ENCODE results near the gene REPS2. TPM values are rescaled to one million over a fixed set of nuclear protein-coding genes. Genes with fewer than 3 reads are reported as not detected.

Gene REPS2
- total RNA-seq, 2 donors from 2014 or later: 17.6 to 22.7 TPM

GRCh38 chrX:16992445-16992844, 46.0 kb downstream of the REPS2 start:
- no peak overlapping the region for H3K9ac ChIP-seq (ENCODE audit: low read depth in 2 of 2, low read length in 2 of 2)
- no peak overlapping the region for H3K27ac ChIP-seq
- no peak overlapping the region for H3K4me3 ChIP-seq

GRCh38 chrX:16992951-16993350, 46.5 kb downstream of the REPS2 start:
- no peak overlapping the region for H3K9ac ChIP-seq (ENCODE audit: low read depth in 2 of 2, low read length in 2 of 2)
- peak; percentile 41 for DNase-seq
- H3K9me3 ChIP-seq: no peaks in the 10 kb centered on the region
- H3K27ac ChIP-seq: peak overlapping the region; percentile 11
- TF ChIP-seq CTCF (IDR thresholded peaks at IDR 0.05): no peak
- no peak overlapping the region for H3K4me3 ChIP-seq
- no peaks in the 10 kb centered on the region for H3K27me3 ChIP-seq
- H3K4me1 ChIP-seq: no peaks in the 10 kb centered on the region
- no peaks in the 10 kb centered on the region for H3K36me3 ChIP-seq
- intact Hi-C loops (cut with DNase I): no loop called here

More at GRCh38 chrX:16992445-16992844, 46.0 kb downstream of the REPS2 start:
- H3K27me3 ChIP-seq: no peaks in the 10 kb centered on the region
- intact Hi-C loops (cut with DNase I): no loop called here
- no peaks in the 10 kb centered on the region for H3K9me3 ChIP-seq
- no peak for TF ChIP-seq CTCF (IDR thresholded peaks at IDR 0.05)
- no peak for DNase-seq
- H3K36me3 ChIP-seq: no peaks in the 10 kb centered on the region
- no peaks in the 10 kb centered on the region for H3K4me1 ChIP-seq

GRCh38 chrX:16993791-16994318, 47.4 kb downstream of the REPS2 start:
- intact Hi-C loops (cut with DNase I): no loop called here
- no peak for DNase-seq
- Histone ChIP-seq H3K36me3 (no peaks in the 10 kb centered on the region), H3K4me3 (no peak overlapping the region), H3K27me3 (no peaks in the 10 kb centered on the region), H3K27ac (peak overlapping the region; percentile 11), H3K9me3 (no peaks in the 10 kb centered on the region), H3K4me1 (no peaks in the 10 kb centered on the region), H3K9ac (ENCODE audit: low read depth in 2 of 2, low read length in 2 of 2) (no peak overlapping the region)
- TF ChIP-seq CTCF (IDR thresholded peaks at IDR 0.05): no peak

GRCh38 chrX:16994736-16995135, 48.3 kb downstream of the REPS2 start:
- no peaks in the 10 kb centered on the region for H3K9me3 ChIP-seq
- H3K27ac ChIP-seq: no peak overlapping the region
- no peaks in the 10 kb centered on the region for H3K4me1 ChIP-seq
- no peaks in the 10 kb centered on the region for H3K36me3 ChIP-seq
- no peak for TF ChIP-seq CTCF (IDR thresholded peaks at IDR 0.05)
- H3K4me3 ChIP-seq: no peak overlapping the region
- no peak for DNase-seq
- intact Hi-C loops (cut with DNase I): no loop called here
- no peak overlapping the region for H3K9ac ChIP-seq (ENCODE audit: low read depth in 2 of 2, low read length in 2 of 2)
- H3K27me3 ChIP-seq: no peaks in the 10 kb centered on the region

- intact Hi-C loops (cut with DNase I): no loop called here
Observed at GRCh38 chrX:16997313-16997712, 50.9 kb downstream of the REPS2 start.

More at GRCh38 chrX:16997313-16997712, 50.9 kb downstream of the REPS2 start:
- H3K36me3 ChIP-seq: no peaks in the 10 kb centered on the region
- no peak overlapping the region for H3K27ac ChIP-seq
- no peak for TF ChIP-seq CTCF (IDR thresholded peaks at IDR 0.05)
- no peaks in the 10 kb centered on the region for H3K4me1 ChIP-seq
- H3K27me3 ChIP-seq: no peaks in the 10 kb centered on the region
- DNase-seq: no peak
- H3K9me3 ChIP-seq: no peaks in the 10 kb centered on the region
- no peak overlapping the region for H3K4me3 ChIP-seq
- no peak overlapping the region for H3K9ac ChIP-seq (ENCODE audit: low read depth in 2 of 2, low read length in 2 of 2)

Measured in colonic mucosa (tissue), 4 donors.